Activated naive CD8-positive, alpha-beta T cell (primary cell): ENCODE data around the gene YOD1.
A peak's percentile ranks its signal among the peaks of the same experiment; 100 is the strongest.

ENCODE experiments used
- H3K27ac Mint-ChIP-seq: one replicate; pipeline ENCODE4 v1.8.0; 2021; ENCODE audit warnings: mixed read lengths
- H3K27me3 Mint-ChIP-seq: one replicate; pipeline ENCODE4 v1.8.0; 2021; ENCODE audit warnings: mixed read lengths
- H3K36me3 Mint-ChIP-seq: one replicate; pipeline ENCODE4 v1.8.0; 2021; ENCODE audit warnings: mixed read lengths
- H3K4me1 Mint-ChIP-seq: one replicate; pipeline ENCODE4 v1.8.0; 2021; ENCODE audit warnings: low read depth, mixed read lengths
- H3K4me3 Mint-ChIP-seq: one replicate; pipeline ENCODE4 v1.8.0; 2021; ENCODE audit warnings: mild to moderate bottlenecking, mixed read lengths
- H3K9me3 Mint-ChIP-seq: one replicate; pipeline ENCODE4 v1.8.0; 2021; ENCODE audit warnings: low read depth, mixed read lengths

The YOD1 gene

GRCh38 chr1:207051191-207051943 is at the start of gene YOD1:
Gene YOD1 (minus strand): TSS chr1:207051208. CDS start chr1:207051030, 178 bp downstream.
- peak within 1 kb of the TSS; percentile 98 for H3K27ac Mint-ChIP-seq
- H3K9me3 Mint-ChIP-seq: no peaks in the 10 kb centered on the region
- H3K27me3 Mint-ChIP-seq: no peaks in the 10 kb centered on the region
- peaks cover 56% of the 10 kb centered on the region for H3K4me1 Mint-ChIP-seq
- peaks cover 7% of the 10 kb centered on the region for H3K36me3 Mint-ChIP-seq
- peak within 1 kb of the TSS; percentile 98 for H3K4me3 Mint-ChIP-seq

- Mint-ChIP-seq H3K27me3 (no peaks in the 10 kb centered on the region), H3K4me1 (peaks cover 8% of the 10 kb centered on the region), H3K9me3 (no peaks in the 10 kb centered on the region), H3K27ac (peak overlapping the region; percentile 72), H3K36me3 (peaks cover 3% of the 10 kb centered on the region), H3K4me3 (no peak overlapping the region)
These were observed 46.9 kb upstream of the YOD1 start for GRCh38 chr1:207097871-207098324.

GRCh38 chr1:207093944-207094343 is 42.9 kb upstream of the YOD1 start:
- H3K27ac Mint-ChIP-seq: no peak overlapping the region
- no peaks in the 10 kb centered on the region for H3K27me3 Mint-ChIP-seq
- H3K4me1 Mint-ChIP-seq: peaks cover 22% of the 10 kb centered on the region
- H3K4me3 Mint-ChIP-seq: no peak overlapping the region
- no peaks in the 10 kb centered on the region for H3K9me3 Mint-ChIP-seq
- H3K36me3 Mint-ChIP-seq: no peaks in the 10 kb centered on the region

GRCh38 chr1:207091200-207091908 is 40.3 kb upstream of the YOD1 start:
- Mint-ChIP-seq H3K9me3 (no peaks in the 10 kb centered on the region), H3K36me3 (no peaks in the 10 kb centered on the region), H3K4me3 (no peak overlapping the region), H3K4me1 (peaks cover 21% of the 10 kb centered on the region), H3K27ac (no peak overlapping the region), H3K27me3 (no peaks in the 10 kb centered on the region)

- H3K27me3 Mint-ChIP-seq: no peaks in the 10 kb centered on the region
- peak overlapping the region; percentile 56 for H3K27ac Mint-ChIP-seq
- H3K9me3 Mint-ChIP-seq: no peaks in the 10 kb centered on the region
- H3K4me1 Mint-ChIP-seq: peaks cover 30% of the 10 kb centered on the region
- H3K36me3 Mint-ChIP-seq: no peaks in the 10 kb centered on the region
- H3K4me3 Mint-ChIP-seq: peak overlapping the region; percentile 80
These were observed 38.8 kb upstream of the YOD1 start for GRCh38 chr1:207089627-207090355.

GRCh38 chr1:207088701-207089626 is 38.0 kb upstream of the YOD1 start, which contains the start of gene C4BPB:
Gene C4BPB (plus strand): TSS chr1:207088860. CDS start chr1:207089532, 672 bp downstream.
- Mint-ChIP-seq H3K9me3 (no peaks in the 10 kb centered on the region), H3K27me3 (no peaks in the 10 kb centered on the region), H3K4me1 (peaks cover 34% of the 10 kb centered on the region), H3K36me3 (no peaks in the 10 kb centered on the region), H3K4me3 (peak within 1 kb of the TSS; percentile 80), H3K27ac (peak within 1 kb of the TSS; percentile 56)

- Mint-ChIP-seq H3K4me3 (no peak overlapping the region), H3K36me3 (no peaks in the 10 kb centered on the region), H3K27ac (no peak overlapping the region), H3K27me3 (peaks cover 2% of the 10 kb centered on the region), H3K9me3 (no peaks in the 10 kb centered on the region), H3K4me1 (peaks cover 34% of the 10 kb centered on the region)
These were observed 37.2 kb upstream of the YOD1 start for GRCh38 chr1:207088161-207088560.

- no peaks in the 10 kb centered on the region for H3K9me3 Mint-ChIP-seq
- peaks cover 34% of the 10 kb centered on the region for H3K4me1 Mint-ChIP-seq
- H3K4me3 Mint-ChIP-seq: no peak overlapping the region
- peaks cover 2% of the 10 kb centered on the region for H3K27me3 Mint-ChIP-seq
- no peaks in the 10 kb centered on the region for H3K36me3 Mint-ChIP-seq
- no peak overlapping the region for H3K27ac Mint-ChIP-seq
These were observed 34.9 kb upstream of the YOD1 start for GRCh38 chr1:207085887-207086286.

- H3K9me3 Mint-ChIP-seq: no peaks in the 10 kb centered on the region
- H3K36me3 Mint-ChIP-seq: no peaks in the 10 kb centered on the region
- no peak overlapping the region for H3K27ac Mint-ChIP-seq
- no peak overlapping the region for H3K4me3 Mint-ChIP-seq
- H3K27me3 Mint-ChIP-seq: peaks cover 2% of the 10 kb centered on the region
- H3K4me1 Mint-ChIP-seq: peaks cover 28% of the 10 kb centered on the region
These were observed 33.7 kb upstream of the YOD1 start for GRCh38 chr1:207084701-207085180.

GRCh38 chr1:207084232-207084631 is 33.2 kb upstream of the YOD1 start:
- no peaks in the 10 kb centered on the region for H3K9me3 Mint-ChIP-seq

GRCh38 chr1:207081806-207082205 is 30.8 kb upstream of the YOD1 start:
- Mint-ChIP-seq H3K4me1 (peaks cover 14% of the 10 kb centered on the region), H3K9me3 (no peaks in the 10 kb centered on the region), H3K27me3 (peaks cover 2% of the 10 kb centered on the region), H3K27ac (no peak overlapping the region), H3K36me3 (no peaks in the 10 kb centered on the region), H3K4me3 (no peak overlapping the region)

More at GRCh38 chr1:207084232-207084631, 33.2 kb upstream of the YOD1 start:
- Mint-ChIP-seq H3K4me1 (peaks cover 23% of the 10 kb centered on the region), H3K27me3 (peaks cover 2% of the 10 kb centered on the region), H3K4me3 (no peak overlapping the region), H3K36me3 (no peaks in the 10 kb centered on the region), H3K27ac (no peak overlapping the region)

- Mint-ChIP-seq H3K9me3 (no peaks in the 10 kb centered on the region), H3K4me3 (no peak overlapping the region), H3K27ac (no peak overlapping the region), H3K36me3 (no peaks in the 10 kb centered on the region), H3K27me3 (peaks cover 2% of the 10 kb centered on the region), H3K4me1 (peaks cover 12% of the 10 kb centered on the region)
These were observed 30.1 kb upstream of the YOD1 start for GRCh38 chr1:207081088-207081487.

GRCh38 chr1:207079706-207080241 is 28.8 kb upstream of the YOD1 start:
- Mint-ChIP-seq H3K27ac (no peak overlapping the region), H3K27me3 (peaks cover 2% of the 10 kb centered on the region), H3K4me3 (no peak overlapping the region), H3K36me3 (peaks cover 3% of the 10 kb centered on the region), H3K4me1 (peaks cover 5% of the 10 kb centered on the region), H3K9me3 (no peaks in the 10 kb centered on the region)
